ENCODE data around the gene ACTR3. TPM values are rescaled to one million over a fixed set of nuclear protein-coding genes. Genes with fewer than 3 reads are reported as not detected.
A peak's percentile ranks its signal among the peaks of the same experiment; 100 is the strongest.
"Not testable (repeated sequence)": the region's sequence is repeated elsewhere in the genome, so short reads cannot be mapped to it uniquely, and the experiment has no call there.

ACTR3 gene
- total and polyA plus RNA-seq, 2 of the 4 experiments (the other 2 are of a cell fraction) = 246 to 307 TPM

- Histone ChIP-seq H3K23ac (ENCODE audit: low read depth, low read length) (no peak overlapping the region), H3K27ac (ENCODE audit: insufficient read depth, low read length) (no peak overlapping the region), H3K27me3 (ENCODE audit: control insufficient read depth, insufficient read depth, low read length) (no peaks in the 10 kb centered on the region), H3K4ac (ENCODE audit: low read depth, low read length) (no peak overlapping the region), H3K4me2 (ENCODE audit: low read depth, low read length) (no peak overlapping the region), H4K20me1 (ENCODE audit: insufficient read depth, low read length) (peaks cover 27% of the 10 kb centered on the region), H4K91ac (ENCODE audit: insufficient read depth, low read depth, low read length) (no peak overlapping the region), H3K56ac (ENCODE audit: extremely low read depth, insufficient read depth, low read length) (no peak overlapping the region), H2BK20ac (ENCODE audit: low read depth, low read length) (no peak overlapping the region), H2AFZ (replicated peaks; ENCODE audit: low read length, poor library complexity) (no peak overlapping the region), H2BK15ac (ENCODE audit: low read depth, low read length) (no peak overlapping the region), H3K18ac (ENCODE audit: low read depth, low read length) (no peak overlapping the region), H3K4me1 (ENCODE audit: control insufficient read depth, insufficient read depth, low read length) (peaks cover 2% of the 10 kb centered on the region; the same call in 1 of the 2 replicates), H3K79me1 (ENCODE audit: low read depth in 1 of 2, low read length in 2 of 2) (peaks cover 18 to 51% of the 10 kb centered on the region in 2 experiments), H3K36me3 (ENCODE audit: control insufficient read depth, insufficient read depth, low read length) (peaks cover 28% of the 10 kb centered on the region), H3K4me3 (ENCODE audit: insufficient read depth, low read depth, low read length) (no peak overlapping the region), H3K9me1 (ENCODE audit: insufficient read depth, low read length) (peaks cover 3% of the 10 kb centered on the region; the same call in 1 of the 2 replicates), H3K9me3 (ENCODE audit: control insufficient read depth, insufficient read depth, low read length) (no peaks in the 10 kb centered on the region), H4K5ac (ENCODE audit: low read depth, low read length) (no peak overlapping the region), H2BK5ac (ENCODE audit: low read depth, low read length, poor library complexity, severe bottlenecking) (peak overlapping the region; percentile 26), H4K8ac (ENCODE audit: low read depth in 2 of 2, low read length in 2 of 2) (no peak overlapping the region), H2AK9ac (replicated peaks; ENCODE audit: low read depth, low read length, poor library complexity) (no peak overlapping the region), H2AK5ac (ENCODE audit: low read depth, low read length) (no peak overlapping the region), H3K14ac (replicated peaks; ENCODE audit: low read depth, low read length) (no peak overlapping the region), H2BK120ac (ENCODE audit: low read depth, low read length) (no peak overlapping the region), H3K9ac (ENCODE audit: low read depth, low read length) (no peak overlapping the region)
- ATAC-seq (ENCODE audit: low read depth) (peak; percentile 51), DNase-seq (peak; percentile 59)
- no peak for TF ChIP-seq SMC3 (IDR thresholded peaks at IDR 0.05; ENCODE audit: low read depth, low read length)
- no peak for TF ChIP-seq RCOR1 (IDR thresholded peaks at IDR 0.05; ENCODE audit: insufficient replicate concordance, low read length)
- no peak for TF ChIP-seq RFX5 (IDR thresholded peaks at IDR 0.05; ENCODE audit: low read depth, low read length)
- TF ChIP-seq POLR2A (IDR thresholded peaks at IDR 0.05; ENCODE audit: low read depth, low read length) = no peak
- TF ChIP-seq RAD21 (IDR thresholded peaks at IDR 0.05; ENCODE audit: low read length) = no peak
- TF ChIP-seq MAFK (IDR thresholded peaks at IDR 0.05; ENCODE audit: low read depth, low read length) = no peak
- no peak for TF ChIP-seq USF2 (IDR thresholded peaks at IDR 0.05; ENCODE audit: low read depth, low read length)
- no peak for TF ChIP-seq BHLHE40 (IDR thresholded peaks at IDR 0.05; ENCODE audit: low read depth, low read length)
- intact Hi-C loops (cut with micrococcal nuclease) = no loop called here
- dilution Hi-C loops (cut with HindIII; ENCODE audit: low sequenced_read_pairs, unreplicated experiment) = no loop called here
- CTCF ChIA-PET = no interaction called here
- in situ Hi-C loops (cut with MboI; ENCODE audit: low sequenced_read_pairs) = no loop called here
- POLR2A ChIA-PET (ENCODE audit: unreplicated experiment) = no interaction called here
- WGBS, 2 experiments (ENCODE audit: extremely low coverage in 2 of 2, insufficient read length in 1 of 2) = no CpG with 5 or more reads among the region's 5 CpGs
- BruUV-seq (replicated peaks) = no TSS peak
Measured at GRCh38 chr2:113940891-113941290, 51.0 kb downstream of the ACTR3 start.

GRCh38 chr2:113945784-113946183, 55.9 kb downstream of the ACTR3 start:
- H2BK20ac ChIP-seq (ENCODE audit: low read depth, low read length); ATAC-seq (ENCODE audit: low read depth): not testable (repeated sequence)

More at GRCh38 chr2:113945784-113946183, 55.9 kb downstream of the ACTR3 start:
- H2AFZ ChIP-seq (replicated peaks; ENCODE audit: low read length, poor library complexity); H3K27ac ChIP-seq (ENCODE audit: insufficient read depth, low read length); H3K4me2 ChIP-seq (ENCODE audit: low read depth, low read length); H3K4ac ChIP-seq (ENCODE audit: low read depth, low read length); H2AK5ac ChIP-seq (ENCODE audit: low read depth, low read length); H3K56ac ChIP-seq (ENCODE audit: extremely low read depth, insufficient read depth, low read length); intact Hi-C loops (cut with micrococcal nuclease); H2BK5ac ChIP-seq (ENCODE audit: low read depth, low read length, poor library complexity, severe bottlenecking); in situ Hi-C loops (cut with MboI; ENCODE audit: low sequenced_read_pairs); H3K9ac ChIP-seq (ENCODE audit: low read depth, low read length); H4K5ac ChIP-seq (ENCODE audit: low read depth, low read length); H3K23ac ChIP-seq (ENCODE audit: low read depth, low read length); DNase-seq; H4K91ac ChIP-seq (ENCODE audit: insufficient read depth, low read depth, low read length); H3K9me1 ChIP-seq (ENCODE audit: insufficient read depth, low read length); H2BK120ac ChIP-seq (ENCODE audit: low read depth, low read length); H3K4me1 ChIP-seq (ENCODE audit: control insufficient read depth, insufficient read depth, low read length); H4K8ac ChIP-seq (ENCODE audit: low read depth in 2 of 2, low read length in 2 of 2); H3K9me3 ChIP-seq (ENCODE audit: control insufficient read depth, insufficient read depth, low read length); H2AK9ac ChIP-seq (replicated peaks; ENCODE audit: low read depth, low read length, poor library complexity); POLR2A ChIA-PET (ENCODE audit: unreplicated experiment); BruUV-seq (replicated peaks); H3K18ac ChIP-seq (ENCODE audit: low read depth, low read length); H2BK15ac ChIP-seq (ENCODE audit: low read depth, low read length); H3K27me3 ChIP-seq (ENCODE audit: control insufficient read depth, insufficient read depth, low read length); H3K14ac ChIP-seq (replicated peaks; ENCODE audit: low read depth, low read length); H3K4me3 ChIP-seq (ENCODE audit: insufficient read depth, low read depth, low read length); dilution Hi-C loops (cut with HindIII; ENCODE audit: low sequenced_read_pairs, unreplicated experiment): not testable (repeated sequence)
- Histone ChIP-seq H4K20me1 (ENCODE audit: insufficient read depth, low read length) (peaks cover 33% of the 10 kb centered on the region), H3K36me3 (ENCODE audit: control insufficient read depth, insufficient read depth, low read length) (peaks cover 28% of the 10 kb centered on the region), H3K79me1 (ENCODE audit: low read depth in 1 of 2, low read length in 2 of 2) (peaks cover 25 to 56% of the 10 kb centered on the region in 2 experiments)
- CTCF ChIA-PET = interaction anchor here (1.0 to 1.3 kb wide), 2 partner anchors 14 to 20 kb away, joined by 3 read pairs; no protein-coding TSS in a partner anchor
- no CpG with 5 or more reads among the region's 2 CpGs for WGBS, 2 experiments (ENCODE audit: extremely low coverage in 2 of 2, insufficient read length in 1 of 2)
